GM13976 (cell line): ENCODE data around the gene EPN2.

Experiments used
- DNase-seq: peaks from one replicate; pipeline ENCODE4 v3.0.0; 2012; ENCODE audit warnings: low spot score
- CTCF ChIP-seq: IDR thresholded peaks from 2 replicates; pipeline ENCODE4 v1.5.1; 2012; ENCODE audit warnings: borderline replicate concordance, mild to moderate bottlenecking; ENCODE audit not compliant: insufficient read depth; ENCODE audit errors: extremely low read depth, missing control alignments, control extremely low read depth
- in situ Hi-C: fragments of 300-500 bp; cut with MboI; formaldehyde crosslinking; loops from one replicate; pipeline ENCODE4 v1.12.0; 2022; ENCODE audit warnings: low sequenced_read_pairs, mixed read lengths, inconsistent platforms; ENCODE audit not compliant: unreplicated experiment

The EPN2 gene

GRCh38 chr17:19368229-19368628, 131.1 kb downstream of the EPN2 start:
- DNase-seq, result no peak
- in situ Hi-C loops, result loop anchor here (10.0 kb wide), 2 partner anchors 87 to 397 kb away; no protein-coding TSS in a partner anchor
- no peak for TF ChIP-seq CTCF

DNA sequence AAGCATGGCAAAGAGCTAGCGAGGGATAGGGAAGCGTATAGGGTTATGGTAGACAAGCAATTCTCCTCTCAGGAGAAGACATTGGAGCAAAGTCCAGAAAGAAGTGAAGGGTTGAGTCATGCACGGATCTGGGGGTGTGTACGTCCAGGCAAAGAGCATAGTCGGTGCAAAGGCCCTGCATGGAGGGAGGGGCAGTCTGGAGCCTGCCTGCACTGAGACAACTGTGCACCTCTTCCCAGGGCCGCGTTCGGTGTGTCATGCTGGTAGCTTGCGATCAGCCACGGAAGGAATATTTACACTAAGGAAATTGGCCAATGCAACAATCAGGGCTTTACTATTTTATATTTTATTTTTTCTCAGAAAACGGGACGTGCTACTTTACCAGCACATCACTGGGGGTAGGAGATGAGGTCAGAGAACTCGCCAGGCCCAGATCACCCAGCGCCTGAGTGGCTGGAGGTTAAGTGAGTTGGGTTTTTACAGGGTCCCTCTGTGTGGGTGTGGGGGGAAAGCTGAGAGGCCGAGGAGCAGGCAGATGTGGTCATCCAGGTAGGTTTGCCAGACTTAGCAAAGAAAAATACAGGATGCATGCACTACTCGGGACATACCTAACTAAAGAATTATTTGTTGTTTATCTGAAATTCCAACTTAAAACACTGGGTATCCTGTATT, 132.1 kb downstream of the EPN2 start:
- TF ChIP-seq CTCF, result no peak
- no peak for DNase-seq
- in situ Hi-C loops, result loop anchor here (10.0 kb wide), 2 partner anchors 86 to 396 kb away; no protein-coding TSS in a partner anchor

DNA sequence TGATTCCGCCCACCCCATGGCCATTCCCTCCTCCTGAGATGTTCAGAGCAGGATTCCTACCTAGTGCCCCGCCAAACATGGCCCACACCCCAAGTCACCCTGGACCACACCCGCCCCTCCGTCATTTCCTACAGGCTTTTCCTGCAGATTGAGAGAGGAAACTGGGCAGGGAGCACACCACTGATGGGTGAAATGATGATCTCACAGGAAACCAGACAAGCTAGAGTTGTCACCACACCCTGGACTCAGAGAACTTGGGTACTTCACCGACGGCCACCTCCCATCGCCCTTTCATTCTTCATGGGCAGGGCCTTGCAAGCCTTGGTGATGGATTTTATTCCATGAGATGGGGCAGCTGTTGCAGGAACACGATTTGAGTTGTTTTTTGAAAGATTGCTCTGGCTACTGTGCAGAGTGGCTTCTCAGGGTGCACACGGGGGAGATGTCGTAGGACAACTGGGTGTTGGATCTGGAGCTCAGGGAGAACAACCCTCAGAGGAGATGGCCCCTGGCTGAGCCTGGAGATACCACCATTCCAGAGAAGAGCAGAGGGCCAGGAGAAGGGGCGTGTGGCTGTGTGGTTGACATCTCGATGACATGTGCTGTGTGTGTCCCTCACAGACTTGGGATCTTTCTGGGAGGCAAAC, 132.8 kb downstream of the EPN2 start:
- no peak for DNase-seq
- in situ Hi-C loops, result loop anchor here (10.0 kb wide), 2 partner anchors 85 to 395 kb away; no protein-coding TSS in a partner anchor
- no peak for TF ChIP-seq CTCF

DNA sequence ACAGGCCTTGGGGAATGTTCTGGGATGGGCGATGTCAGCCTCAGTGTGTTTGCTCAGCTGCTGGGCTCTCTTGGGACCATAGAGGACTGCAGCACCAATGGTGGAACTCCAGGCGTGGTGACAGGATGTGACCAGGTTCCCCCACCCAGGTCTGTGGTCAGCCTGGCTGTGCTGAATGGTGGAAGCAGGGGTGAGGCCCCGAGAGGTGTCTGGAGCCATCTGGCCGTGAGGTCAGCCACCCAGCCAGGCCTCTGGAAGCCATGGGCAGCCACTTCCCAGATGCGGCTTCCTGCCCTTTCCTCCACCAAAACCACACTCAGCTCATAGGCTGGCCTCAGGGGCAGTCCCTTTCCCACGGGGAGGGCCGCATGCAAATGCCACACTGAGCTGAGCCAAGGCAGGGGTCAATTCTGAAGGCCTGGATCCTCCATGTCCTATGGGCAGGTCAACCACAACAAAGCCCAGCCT, 133.4 kb downstream of the EPN2 start:
- in situ Hi-C loops, result no loop called here
- peak; percentile 72 for DNase-seq
- no peak for TF ChIP-seq CTCF

DNA sequence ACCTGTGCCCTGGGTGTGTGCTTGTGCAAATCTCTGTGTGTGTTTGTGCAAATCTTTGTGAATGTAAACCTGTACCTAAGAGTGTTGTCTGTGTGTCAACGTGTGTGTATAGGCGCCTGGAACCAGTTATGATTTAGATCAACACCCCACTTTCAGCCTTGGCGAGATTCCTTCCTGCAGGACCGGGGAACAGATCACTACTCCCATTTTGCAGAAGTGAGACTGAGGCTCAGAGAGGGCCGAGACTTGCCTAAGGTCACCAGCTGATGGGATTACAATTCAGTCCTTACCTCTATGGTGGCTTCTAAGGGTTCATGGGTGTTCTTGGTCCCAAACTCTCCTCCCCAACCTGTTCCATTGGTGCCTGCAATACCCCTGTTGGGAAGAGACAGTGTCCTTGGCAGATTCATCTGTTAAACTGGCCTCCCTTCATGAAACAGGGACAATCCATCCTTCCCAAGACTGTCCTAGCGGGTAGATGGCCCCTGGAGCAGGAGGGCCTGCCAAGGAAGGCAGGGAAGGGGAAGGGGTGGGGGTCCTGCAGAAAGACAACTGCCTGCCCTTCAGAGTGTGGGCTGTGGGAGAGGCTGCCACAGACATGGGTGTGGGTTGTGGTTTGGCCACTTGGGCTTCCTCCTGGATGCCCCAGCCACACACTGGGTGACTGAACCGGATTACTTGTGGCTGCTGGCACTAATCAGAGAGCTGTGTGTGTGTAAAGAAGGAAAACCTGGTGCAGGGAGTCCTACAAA, 134.3 kb downstream of the EPN2 start:
- in situ Hi-C loops, result no loop called here
- TF ChIP-seq CTCF, result no peak
- DNase-seq, result no peak

DNA sequence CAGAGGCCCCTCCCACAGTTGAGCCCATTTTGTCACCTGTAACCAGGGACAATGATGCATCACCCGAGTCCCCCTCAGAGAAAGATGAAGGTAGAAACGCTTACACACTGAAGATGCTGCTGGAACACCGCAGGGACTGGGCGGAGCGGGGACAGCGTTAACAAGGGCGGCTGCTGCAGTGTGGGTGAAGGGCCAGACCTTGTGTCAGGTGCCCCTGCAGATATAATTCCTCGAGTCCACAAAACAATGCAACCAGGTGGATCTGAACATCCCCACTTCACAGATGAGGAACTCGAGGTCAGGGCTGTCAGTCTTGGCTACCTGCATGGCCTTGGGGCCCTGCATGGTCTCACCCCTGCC, 134.8 kb downstream of the EPN2 start:
- in situ Hi-C loops, result no loop called here
- no peak for TF ChIP-seq CTCF

More for the DNA sequence above, 134.8 kb downstream of the EPN2 start:
- DNase-seq, result no peak
